Kidney glomerular epithelial cell (primary cell): Measurements from ENCODE around the gene MT1B.

Experiments used
- DNase-seq: peaks from one replicate; lab custom pipeline; 2025; lab: John Stamatoyannopoulos, UW

The MT1B gene

DNA sequence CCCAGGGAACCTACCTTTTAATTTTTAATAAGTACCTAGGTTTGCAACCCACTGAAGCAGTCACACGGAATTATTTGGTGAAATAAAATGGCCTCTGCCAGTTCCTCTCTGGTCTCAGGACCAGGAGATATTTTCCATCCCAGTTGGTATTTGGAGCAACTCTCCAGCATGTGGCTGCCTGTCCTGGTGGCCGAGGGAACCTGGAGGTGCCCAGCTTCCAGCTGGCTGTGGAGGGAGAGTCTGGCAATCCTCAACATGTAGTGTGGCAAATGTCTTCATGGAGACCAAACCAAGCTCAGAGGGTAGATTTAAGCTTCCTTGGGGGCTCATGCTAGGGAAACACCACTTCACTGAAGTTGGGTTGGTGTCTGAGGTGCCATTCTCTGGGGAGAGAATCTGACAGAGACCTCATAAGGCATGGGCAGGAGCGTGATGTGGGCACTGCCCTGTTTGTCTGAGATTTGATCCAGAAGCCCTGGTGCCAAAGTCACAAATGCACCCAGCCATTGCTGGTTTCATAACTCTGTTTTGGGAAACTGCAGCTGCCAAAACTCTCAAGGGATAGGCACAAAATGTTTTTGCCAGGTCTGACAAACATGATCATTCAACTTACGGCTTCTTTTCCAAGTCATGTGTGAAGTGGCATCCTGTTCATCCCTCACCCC lies 33.4 kb downstream of the MT1B start:
- DNase-seq: no peak

DNA sequence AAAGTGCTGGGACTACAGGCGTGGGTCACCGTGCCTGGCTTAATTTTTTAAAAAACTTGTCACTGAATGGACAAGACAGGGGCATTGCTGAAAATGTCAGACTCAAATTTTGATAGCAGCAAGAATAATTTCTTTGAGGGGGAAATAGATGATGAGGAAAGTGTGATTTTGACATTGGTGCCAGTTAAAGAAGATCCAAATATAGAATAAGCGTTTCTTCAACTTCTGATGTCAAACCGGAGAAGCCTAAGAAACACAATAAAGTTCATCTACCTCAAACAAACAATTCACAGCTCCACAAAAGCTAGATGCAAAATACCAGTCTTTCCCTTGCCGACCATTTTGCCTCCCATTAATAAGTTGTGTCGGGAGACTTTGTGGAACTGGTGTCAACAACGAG lies 35.1 kb downstream of the MT1B start:
- no peak for DNase-seq

DNA sequence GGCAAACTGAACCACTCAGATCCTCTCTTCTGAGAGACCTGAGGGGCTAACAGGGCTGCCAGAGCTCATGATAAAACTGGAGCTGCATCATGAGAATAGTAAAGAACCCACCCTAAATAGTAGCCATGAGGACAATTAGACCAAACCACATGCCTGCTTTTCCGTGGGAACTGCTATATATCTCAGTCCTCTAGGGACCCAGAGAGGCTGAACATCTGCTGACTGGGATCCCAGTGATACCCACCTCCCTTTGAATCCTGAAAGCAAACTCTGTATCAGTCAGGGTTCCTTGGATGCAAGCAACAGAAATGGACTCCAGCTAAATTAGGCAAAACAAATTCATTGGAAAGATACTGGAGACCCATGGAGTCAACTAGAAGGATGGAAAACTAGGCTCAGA lies 37.1 kb downstream of the MT1B start:
- no peak for DNase-seq

DNA sequence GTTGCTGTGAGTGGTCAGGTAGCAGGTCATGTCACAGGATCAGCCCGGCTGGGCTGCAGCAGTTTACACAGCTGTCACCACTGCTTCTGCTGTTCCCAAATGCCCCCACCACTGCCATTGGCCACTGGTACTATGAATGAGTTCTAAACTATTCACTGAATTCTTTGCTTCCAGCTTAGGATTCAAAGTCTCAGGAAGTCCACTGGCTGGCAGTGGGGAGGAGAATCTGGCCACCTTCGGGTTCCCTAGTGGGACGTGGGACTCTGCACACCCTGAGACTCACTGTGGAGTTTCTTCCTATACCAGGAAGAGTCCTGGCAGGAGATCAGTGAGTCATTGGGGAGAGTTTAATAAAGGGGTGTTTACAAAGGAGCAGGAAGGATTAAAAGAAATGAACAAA lies 37.5 kb downstream of the MT1B start:
- no peak for DNase-seq

DNA sequence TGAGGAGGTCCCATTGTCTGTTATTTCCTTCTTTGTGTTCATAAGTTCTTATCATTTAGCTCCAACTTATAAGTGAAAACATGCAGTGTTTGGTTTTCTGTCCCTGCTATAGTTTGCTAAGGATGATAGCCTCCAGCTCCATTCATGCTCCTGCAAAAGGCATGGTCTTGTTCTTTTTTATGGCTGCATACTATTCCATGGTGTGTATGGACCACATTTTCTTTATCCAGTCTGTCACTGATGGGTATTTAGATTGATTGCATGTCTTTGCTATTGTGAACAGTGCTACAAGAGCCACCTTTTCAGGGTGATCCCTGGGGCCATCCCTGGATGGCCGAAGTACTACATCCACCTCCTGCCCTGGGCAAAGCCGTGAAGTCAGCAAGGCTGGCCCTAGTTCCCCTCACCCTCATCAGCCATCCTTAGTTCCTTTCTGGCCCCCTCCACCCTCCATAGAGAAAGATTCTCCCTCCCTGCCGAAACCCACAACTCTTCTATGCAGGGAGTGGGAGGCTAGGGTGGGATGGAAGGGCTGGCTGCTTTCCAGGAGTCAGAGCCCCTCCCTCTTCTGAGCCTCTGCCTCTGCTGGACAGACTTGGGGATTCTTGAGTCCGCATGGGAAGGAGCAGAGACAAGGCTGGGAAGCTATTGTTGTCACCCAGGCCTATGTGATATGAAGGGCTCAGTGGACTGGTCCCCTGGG lies 38.9 kb downstream of the MT1B start:
- no peak for DNase-seq

DNA sequence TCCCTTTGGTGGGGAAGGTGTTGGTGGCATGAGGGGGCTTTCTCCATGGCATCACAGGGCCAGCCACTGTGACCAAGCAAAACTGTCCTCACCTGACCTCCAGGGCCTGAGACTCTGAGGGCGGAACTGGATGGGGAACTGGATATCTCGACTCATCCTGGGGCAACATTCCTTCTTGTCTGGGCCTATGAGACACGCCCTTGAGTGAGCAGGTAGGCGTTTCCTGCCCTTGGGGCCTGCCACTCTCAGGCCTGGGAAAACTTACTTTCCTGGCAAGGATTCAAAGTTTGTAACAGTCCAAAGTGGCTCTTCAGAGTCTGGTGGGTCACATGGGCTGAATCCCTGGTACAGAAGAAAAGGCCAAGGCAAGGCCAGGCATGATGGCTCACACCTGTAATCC lies 40.2 kb downstream of the MT1B start:
- DNase-seq: peak; percentile 51

DNA sequence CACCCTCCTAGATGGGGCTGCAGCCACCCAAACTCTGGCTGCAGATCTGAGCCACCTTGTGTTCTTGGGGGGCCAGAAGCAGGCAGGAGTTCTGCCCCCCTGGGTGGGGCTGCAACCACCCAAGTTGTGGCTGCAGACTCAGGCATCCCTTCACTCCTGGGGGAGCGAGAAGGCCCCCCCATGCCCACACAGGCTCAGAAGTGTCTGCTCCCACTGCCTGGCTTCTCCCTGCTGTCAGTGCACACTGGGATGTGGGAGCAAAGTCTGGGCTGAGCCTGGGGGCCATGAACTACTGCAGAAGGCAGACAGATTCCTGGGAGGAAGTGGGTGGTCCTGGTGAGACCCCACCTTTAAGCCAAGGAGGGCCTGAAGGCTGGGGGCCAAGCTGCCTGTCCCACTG lies 43.6 kb downstream of the MT1B start:
- no peak for DNase-seq

DNA sequence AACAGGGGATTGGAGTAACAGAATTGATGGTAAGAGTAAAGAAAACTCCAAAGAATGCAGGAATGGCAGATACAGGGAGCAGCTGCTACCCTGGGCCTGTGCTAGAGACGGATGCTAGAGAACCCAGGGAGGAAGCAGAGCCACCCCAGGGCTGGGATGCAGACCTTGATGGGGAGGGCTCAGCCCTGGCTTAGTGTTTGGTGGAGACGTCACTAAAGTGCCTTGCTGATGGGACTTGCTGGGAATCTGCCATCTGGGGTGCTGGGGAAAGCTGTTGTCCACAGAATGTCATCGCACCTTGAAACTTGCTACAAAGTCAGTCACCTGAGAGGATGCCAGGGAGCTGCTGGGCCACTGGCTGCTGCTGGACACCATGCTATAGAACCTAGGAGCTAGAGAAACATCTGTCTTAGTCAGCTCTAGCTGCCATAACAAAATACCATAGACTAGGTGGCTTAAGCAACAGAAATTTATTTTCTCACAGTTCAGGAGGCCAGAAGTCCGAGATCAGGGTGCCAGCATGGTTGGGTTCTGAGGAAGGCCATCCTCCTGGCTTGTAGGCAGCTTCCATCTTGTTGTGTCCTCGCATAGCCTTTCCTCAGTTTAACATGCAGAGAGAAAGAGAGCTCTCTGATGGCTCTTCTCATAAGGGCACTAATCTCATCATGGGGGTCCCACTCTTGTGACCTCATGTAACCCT lies 45.9 kb downstream of the MT1B start:
- no peak for DNase-seq

DNA sequence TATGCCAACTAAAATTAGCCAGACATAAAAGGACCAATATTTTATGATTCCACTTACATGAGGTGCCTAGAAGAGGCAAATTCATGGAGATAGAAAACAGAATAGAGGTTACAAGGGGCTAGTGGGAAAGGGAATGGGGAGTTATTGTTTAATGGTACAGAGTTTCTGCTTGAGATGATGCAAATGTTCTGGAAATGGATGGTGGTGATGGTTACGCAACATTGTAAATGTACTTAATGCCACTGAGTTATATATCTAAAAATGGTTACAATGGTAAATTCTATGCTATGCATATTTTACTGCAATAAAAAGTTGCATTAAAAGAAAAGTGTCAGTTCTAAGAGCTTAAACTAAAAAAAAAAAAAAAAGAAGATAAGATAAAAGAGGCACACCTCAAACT lies 48.5 kb downstream of the MT1B start:
- DNase-seq: no peak

DNA sequence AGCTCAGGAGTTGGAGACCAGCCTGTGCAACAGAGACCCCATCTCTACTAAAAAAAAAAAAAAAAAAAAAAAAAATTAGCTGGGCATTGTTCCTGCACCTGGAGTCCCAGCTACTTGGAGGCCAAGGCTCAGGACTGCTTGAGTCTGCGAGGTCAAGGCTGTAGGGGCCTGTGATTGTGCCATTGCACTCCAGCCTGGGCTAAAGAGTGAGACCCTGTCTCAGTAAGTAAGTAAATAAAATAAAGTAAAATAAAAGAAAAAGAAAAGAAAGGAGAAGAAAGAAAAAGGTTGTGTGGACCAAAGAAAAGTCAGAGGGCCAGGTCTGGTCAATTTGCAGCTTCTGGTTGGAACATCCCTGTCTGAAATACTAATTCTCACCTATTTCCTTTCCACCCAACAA lies 48.9 kb downstream of the MT1B start:
- DNase-seq: no peak

DNA sequence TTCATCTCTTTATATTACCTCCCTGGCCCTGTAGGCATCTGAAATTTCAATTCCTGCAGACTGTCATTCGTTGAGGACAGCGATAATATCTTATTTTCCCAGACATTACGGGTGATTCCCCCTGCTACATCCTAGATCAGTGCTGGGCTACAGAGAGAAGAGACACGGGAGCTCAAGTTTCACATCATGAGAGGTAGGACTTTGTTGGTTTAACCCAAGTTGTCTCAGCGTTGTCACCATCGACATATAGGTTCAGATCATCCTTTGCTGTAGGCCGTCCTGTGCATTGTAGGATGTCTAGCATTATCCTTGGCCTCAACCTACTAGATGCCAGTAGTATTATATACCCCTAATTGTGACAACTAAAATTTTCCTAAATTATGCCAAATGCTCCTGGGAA lies 49.8 kb downstream of the MT1B start:
- no peak for DNase-seq
